ENCODE data around the gene RERE. TPM values are rescaled to one million over a fixed set of nuclear protein-coding genes. Genes with fewer than 3 reads are reported as not detected.

Gene RERE
- total and polyA plus RNA-seq, 12 donors = 33.4 to 146 (median 72.7) TPM

GRCh38 chr1:8313231-8313630 is 504.2 kb downstream of the RERE start:
- intact Hi-C loops (cut with DNase I) = loop anchor here (5.0 to 10.0 kb wide), 2 partner anchors 288 to 331 kb away; partner anchors contain the start of gene ERRFI1 (in 1 of the 2)
- no peaks in the 10 kb centered on the region for H3K27me3 ChIP-seq
- H3K36me3 ChIP-seq (replicated peaks in 1 of 2) = no peaks in the 10 kb centered on the region
- DNase-seq = no peak
- WGBS, 4 donors = 80 to 86% (median 83%) methylated on average over 6 of the region's 6 CpGs
- TF ChIP-seq CTCF (IDR thresholded peaks at IDR 0.05) = no peak
- TF ChIP-seq POLR2A (IDR thresholded peaks at IDR 0.05) = no peak
- H3K4me1 ChIP-seq (replicated peaks in 1 of 2) = peaks cover 1 to 9% of the 10 kb centered on the region in 2 donors
- H3K9me3 ChIP-seq (replicated peaks in 1 of 3) = no peaks in the 10 kb centered on the region
- no peak overlapping the region for H3K4me3 ChIP-seq
- no peak overlapping the region for H3K27ac ChIP-seq

GRCh38 chr1:8312235-8313218 is 504.9 kb downstream of the RERE start:
- Histone ChIP-seq H3K4me3 (no peak overlapping the region), H3K9me3 (replicated peaks in 1 of 3) (no peaks in the 10 kb centered on the region), H3K27ac (no peak overlapping the region), H3K27me3 (no peaks in the 10 kb centered on the region), H3K36me3 (replicated peaks in 1 of 2) (no peaks in the 10 kb centered on the region), H3K4me1 (replicated peaks in 1 of 2) (peaks cover 0 to 2% of the 10 kb centered on the region in 2 donors)
- WGBS, 4 donors = 83 to 86% (median 85%) methylated on average over 17 of the region's 17 CpGs
- DNase-seq = peak in 1 of 7 donors; percentile 82
- TF ChIP-seq POLR2A (IDR thresholded peaks at IDR 0.05) (no peak), CTCF (IDR thresholded peaks at IDR 0.05) (no peak)
- intact Hi-C loops (cut with DNase I) = loop anchor here (5.0 to 10.0 kb wide), 2 partner anchors 288 to 330 kb away; partner anchors contain the start of gene ERRFI1 (in 1 of the 2)

- Histone ChIP-seq H3K4me3 (no peak overlapping the region), H3K4me1 (replicated peaks in 1 of 2) (no peaks in the 10 kb centered on the region), H3K9me3 (replicated peaks in 1 of 3) (no peaks in the 10 kb centered on the region), H3K27ac (no peak overlapping the region), H3K36me3 (replicated peaks in 1 of 2) (no peaks in the 10 kb centered on the region), H3K27me3 (no peaks in the 10 kb centered on the region)
- TF ChIP-seq POLR2A (IDR thresholded peaks at IDR 0.05) = no peak
- TF ChIP-seq CTCF (IDR thresholded peaks at IDR 0.05) = no peak
- DNase-seq = no peak
- intact Hi-C loops (cut with DNase I) = loop anchor here (5.0 to 10.0 kb wide), 2 partner anchors 286 to 329 kb away; partner anchors contain the start of gene ERRFI1 (in 1 of the 2)
- 75 to 95% (median 85%) methylated on average over 1 of the region's 1 CpG for whole genome bisulfite sequencing, 4 donors
Observed at GRCh38 chr1:8311068-8311718, 506.2 kb downstream of the RERE start.

- Histone ChIP-seq H3K4me1 (replicated peaks in 1 of 2) (no peaks in the 10 kb centered on the region), H3K27me3 (no peaks in the 10 kb centered on the region), H3K27ac (no peak overlapping the region), H3K36me3 (replicated peaks in 1 of 2) (no peaks in the 10 kb centered on the region), H3K4me3 (no peak overlapping the region), H3K9me3 (replicated peaks in 1 of 3) (no peaks in the 10 kb centered on the region)
- peak in 1 of 7 donors; percentile 32 for DNase-seq
- 53 to 90% (median 78%) methylated on average over 3 to 4 of the region's 4 CpGs for WGBS, 4 donors
- TF ChIP-seq POLR2A (IDR thresholded peaks at IDR 0.05) = no peak
- no peak for TF ChIP-seq CTCF (IDR thresholded peaks at IDR 0.05)
- intact Hi-C loops (cut with DNase I) = no loop called here
Observed at GRCh38 chr1:8307628-8308027, 509.8 kb downstream of the RERE start.

Data from adrenal gland (tissue), 12 donors.